Mucosa of descending colon (tissue), 3 donors: Measurements from ENCODE around the gene MADD. TPM values are rescaled to one million over a fixed set of nuclear protein-coding genes. Genes with fewer than 3 reads are reported as not detected.

Experiments used
- ATAC-seq: fragments of 200-7000 bp; cut with Tn5 transposase; one replicate; pipeline ENCODE4 v1.9.1; 2020; ENCODE audit warnings: mild to moderate bottlenecking, moderate library complexity
- DNase-seq, 3 donors: peaks; one replicate each; pipeline ENCODE4 v3.0.0-alpha.2; 2020
- H3K36me3 ChIP-seq: fragments of 200-600 bp; one replicate; pipeline ENCODE4 v1.8.0; 2021; ENCODE audit warnings: low read depth, mild to moderate bottlenecking
- H3K4me1 ChIP-seq: fragments of 200-600 bp; one replicate; pipeline ENCODE4 v1.8.0; 2021; ENCODE audit warnings: low read depth, mild to moderate bottlenecking
- H3K4me3 ChIP-seq: fragments of 200-600 bp; one replicate; pipeline ENCODE4 v1.8.0; 2021; ENCODE audit warnings: mild to moderate bottlenecking
- H3K9me3 ChIP-seq: fragments of 200-600 bp; one replicate; pipeline ENCODE4 v1.8.0; 2021; ENCODE audit warnings: mild to moderate bottlenecking
- CTCF ChIP-seq: fragments of 200-600 bp; IDR thresholded peaks from one replicate; pipeline ENCODE4 v1.8.0; 2022; ENCODE audit warnings: antibody characterized with exemption, mild to moderate bottlenecking
- intact Hi-C, 2 donors: fragments of 100-400 bp; cut with DNase I in 1 of 2; cut with micrococcal nuclease in 1 of 2; formaldehyde crosslinking; loops; one replicate each; pipeline versions ENCODE4 v1.11.0 to v1.11.1; 2022; cut with DNase I, micrococcal nuclease
- total RNA-seq, 3 donors: library from RNA; stranded (reverse); fragmentation: NEBNext Ultra II Directional in 2 of 3; extraction: Animal tissue kit (Norgen Biotek cat#: 25700) in 2 of 3; gene quantifications; one replicate each; pipeline versions ENCODE4 v1.2.1 to v1.2.4, GENCODE V29; 2021 to 2023
- donor health status: DM: no; HTN: no; CAD: no; lungs with moderate emphysema.
- donor health status: DM: no; HTN: no; CAD: no.
- donor health status: DM: no; HTN: yes; CAD: no.

The MADD gene
- total RNA-seq, 3 donors from 2014 or later, result 45.0 to 69.6 (median 67.3) TPM

GRCh38 chr11:47345890-47346563, 76.1 kb downstream of the MADD start:
- TF ChIP-seq CTCF, result no peak
- no peaks in the 10 kb centered on the region for H3K36me3 ChIP-seq
- H3K4me3 ChIP-seq, result no peak overlapping the region
- intact Hi-C loops, result no loop called here
- DNase-seq (no peak), ATAC-seq (no peak)
- H3K4me1 ChIP-seq, result no peaks in the 10 kb centered on the region
- no peaks in the 10 kb centered on the region for H3K9me3 ChIP-seq

GRCh38 chr11:47347137-47347536, 77.2 kb downstream of the MADD start:
- H3K4me3 ChIP-seq, result no peak overlapping the region
- no peak for TF ChIP-seq CTCF
- H3K36me3 ChIP-seq, result no peaks in the 10 kb centered on the region
- no peak for ATAC-seq
- H3K4me1 ChIP-seq, result no peaks in the 10 kb centered on the region
- no peak for DNase-seq
- intact Hi-C loops, result no loop called here
- no peaks in the 10 kb centered on the region for H3K9me3 ChIP-seq

GRCh38 chr11:47348131-47348802, 78.3 kb downstream of the MADD start:
- no peak for ATAC-seq

GRCh38 chr11:47348859-47349258, 78.9 kb downstream of the MADD start:
- no peaks in the 10 kb centered on the region for H3K9me3 ChIP-seq
- no peaks in the 10 kb centered on the region for H3K4me1 ChIP-seq
- ATAC-seq, result no peak
- no peak for DNase-seq
- intact Hi-C loops, result no loop called here
- no peak for TF ChIP-seq CTCF
- no peaks in the 10 kb centered on the region for H3K36me3 ChIP-seq
- H3K4me3 ChIP-seq, result no peak overlapping the region

More at GRCh38 chr11:47348131-47348802, 78.3 kb downstream of the MADD start:
- Histone ChIP-seq H3K36me3 (no peaks in the 10 kb centered on the region), H3K4me1 (no peaks in the 10 kb centered on the region), H3K4me3 (no peak overlapping the region), H3K9me3 (no peaks in the 10 kb centered on the region)
- intact Hi-C loops, result no loop called here
- TF ChIP-seq CTCF, result no peak
- no peak for DNase-seq

- no peak for TF ChIP-seq CTCF
- DNase-seq (no peak), ATAC-seq (no peak)
- Histone ChIP-seq H3K4me1 (no peaks in the 10 kb centered on the region), H3K4me3 (no peak overlapping the region), H3K36me3 (no peaks in the 10 kb centered on the region), H3K9me3 (no peaks in the 10 kb centered on the region)
- intact Hi-C loops, result loop anchor here in 1 of 2 donors (10.0 kb wide), 1 partner anchor 175 kb away; the partner anchor contains the start of gene ARFGAP2
Observed at GRCh38 chr11:47349521-47350095, 79.7 kb downstream of the MADD start.
